AG09309 (cell line): ENCODE measurements around the gene R3HCC1L.

Source experiments
- DNase-seq: peaks from one replicate; pipeline ENCODE4 v3.0.0-alpha.2; 2010; ENCODE audit warnings: low read depth
- H3K4me3 ChIP-seq: 2 replicates; pipeline ENCODE4 v1.5.1; 2011; ENCODE audit warnings: mild to moderate bottlenecking, low read depth, low read length, moderate library complexity; ENCODE audit not compliant: control insufficient read depth
- TF ChIP-seq, protein P1 (sequence below): IDR thresholded peaks from 2 replicates; pipeline ENCODE4 v1.5.1; 2011; ENCODE audit warnings: mild to moderate bottlenecking, low read depth, low read length, inconsistent platforms; ENCODE audit not compliant: insufficient read depth, control insufficient read depth; ENCODE audit errors: missing control alignments

R3HCC1L gene

DNA sequence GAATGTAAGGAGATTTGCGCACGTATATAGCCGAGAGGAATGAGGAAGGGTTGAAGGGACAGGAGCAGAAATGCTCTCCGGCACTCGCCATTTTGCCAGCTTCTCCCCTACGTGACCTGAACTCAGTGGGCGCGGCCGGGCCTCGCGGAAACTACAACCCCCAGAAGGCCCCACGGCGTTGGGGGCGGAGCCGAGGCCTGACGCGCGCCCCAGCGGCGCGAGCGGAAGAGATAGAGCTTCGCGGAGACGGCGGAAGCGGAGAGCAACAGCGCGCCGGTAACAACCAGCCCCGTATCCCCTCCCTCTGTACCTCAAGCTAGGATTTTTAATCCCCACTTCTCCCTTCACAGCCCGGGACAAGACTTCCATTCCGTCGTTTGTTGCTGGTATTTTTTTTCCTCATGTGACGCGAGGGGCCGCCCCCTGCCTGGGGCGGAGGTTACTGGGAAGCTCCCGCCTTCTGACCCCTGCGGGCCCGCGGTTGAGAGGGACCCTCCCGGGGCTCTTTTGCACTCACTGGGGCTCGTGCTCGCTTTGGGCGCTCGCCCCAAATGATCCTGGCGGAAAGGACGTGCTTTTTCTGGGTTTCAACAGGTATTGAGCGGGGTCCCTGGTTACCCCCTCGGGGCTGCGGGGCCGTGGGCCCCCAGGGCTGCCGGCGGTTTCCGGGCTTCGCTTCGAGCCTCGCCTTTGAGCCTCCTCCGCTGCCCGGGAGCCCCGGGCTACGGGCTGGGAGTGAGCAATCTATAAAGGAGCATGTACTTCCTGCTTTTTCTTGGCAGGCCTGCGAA lies at the start of gene R3HCC1L:
Gene R3HCC1L (plus strand): TSS at position 227 of the 791 bp plus-strand sequence. CDS start 73,458 bp downstream, outside the sequence.
- TF ChIP-seq, protein P1, sequence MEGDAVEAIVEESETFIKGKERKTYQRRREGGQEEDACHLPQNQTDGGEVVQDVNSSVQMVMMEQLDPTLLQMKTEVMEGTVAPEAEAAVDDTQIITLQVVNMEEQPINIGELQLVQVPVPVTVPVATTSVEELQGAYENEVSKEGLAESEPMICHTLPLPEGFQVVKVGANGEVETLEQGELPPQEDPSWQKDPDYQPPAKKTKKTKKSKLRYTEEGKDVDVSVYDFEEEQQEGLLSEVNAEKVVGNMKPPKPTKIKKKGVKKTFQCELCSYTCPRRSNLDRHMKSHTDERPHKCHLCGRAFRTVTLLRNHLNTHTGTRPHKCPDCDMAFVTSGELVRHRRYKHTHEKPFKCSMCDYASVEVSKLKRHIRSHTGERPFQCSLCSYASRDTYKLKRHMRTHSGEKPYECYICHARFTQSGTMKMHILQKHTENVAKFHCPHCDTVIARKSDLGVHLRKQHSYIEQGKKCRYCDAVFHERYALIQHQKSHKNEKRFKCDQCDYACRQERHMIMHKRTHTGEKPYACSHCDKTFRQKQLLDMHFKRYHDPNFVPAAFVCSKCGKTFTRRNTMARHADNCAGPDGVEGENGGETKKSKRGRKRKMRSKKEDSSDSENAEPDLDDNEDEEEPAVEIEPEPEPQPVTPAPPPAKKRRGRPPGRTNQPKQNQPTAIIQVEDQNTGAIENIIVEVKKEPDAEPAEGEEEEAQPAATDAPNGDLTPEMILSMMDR, result no peak
- peak within 1 kb of the TSS; percentile 68 for H3K4me3 ChIP-seq
- DNase-seq, result peak; percentile 43

DNA sequence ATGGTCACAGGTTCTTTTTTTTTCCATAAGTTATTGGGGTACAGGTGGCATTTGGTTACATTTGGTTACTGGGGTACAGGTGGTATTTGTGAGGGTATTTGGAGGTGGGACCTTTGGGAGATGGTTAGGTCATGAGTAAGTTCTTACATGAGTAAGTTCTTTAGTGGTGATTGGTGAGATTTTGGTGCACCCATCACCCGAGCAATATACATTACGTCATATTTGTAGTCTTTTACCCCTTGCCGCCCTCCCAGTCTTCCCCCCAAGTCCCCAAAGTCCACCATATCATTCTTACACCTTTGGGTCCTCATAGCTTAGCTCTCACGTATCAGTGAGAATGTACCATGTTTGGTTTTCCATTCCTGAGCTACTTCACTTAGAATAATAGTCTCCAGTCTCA lies 49.2 kb upstream of the R3HCC1L start:
- TF ChIP-seq, protein P1, result no peak
- DNase-seq, result no peak
- H3K4me3 ChIP-seq, result no peak overlapping the region

DNA sequence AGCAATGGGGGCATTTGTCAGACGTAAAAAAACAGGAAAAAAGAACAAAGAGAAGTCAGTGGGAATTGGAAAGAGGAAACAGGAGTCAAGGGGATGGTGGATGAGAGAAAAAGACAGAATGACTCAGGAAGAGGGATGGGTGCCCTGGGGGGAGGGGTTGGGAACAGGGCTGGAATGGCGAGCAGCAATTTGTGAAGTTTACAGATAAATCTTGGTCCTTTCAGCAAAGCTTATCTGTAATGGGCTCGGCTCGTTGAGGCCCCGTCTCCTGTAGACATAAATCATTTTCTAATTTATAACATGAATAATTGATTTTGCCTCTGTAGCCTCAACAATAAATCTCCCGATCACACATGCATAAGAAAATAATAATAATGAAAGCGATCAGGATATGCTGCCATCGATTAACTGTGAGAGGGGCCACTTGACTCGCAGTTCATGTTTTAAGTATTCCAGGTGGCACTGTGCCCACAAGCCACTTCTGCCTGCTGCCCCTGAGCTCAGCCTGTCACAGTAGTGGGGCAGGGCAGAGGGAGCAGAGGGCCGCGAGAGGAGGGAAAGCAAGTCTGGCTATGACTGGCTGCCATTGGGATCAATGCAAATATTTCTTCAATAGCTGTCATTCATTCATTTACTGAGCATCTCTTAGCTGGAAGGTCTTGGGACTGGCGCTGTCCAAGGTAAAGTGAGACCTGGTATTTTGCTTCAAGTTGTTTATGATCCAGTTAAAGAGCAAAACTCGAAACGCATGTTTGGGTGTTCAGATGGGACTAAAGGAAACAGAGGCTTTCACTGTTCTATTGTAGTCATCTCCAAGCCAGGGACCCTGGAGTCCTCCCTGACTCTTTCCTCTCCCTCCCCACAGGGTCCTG lies 47.4 kb upstream of the R3HCC1L start:
- H3K4me3 ChIP-seq, result no peak overlapping the region
- no peak for DNase-seq
- TF ChIP-seq, protein P1, result no peak

DNA sequence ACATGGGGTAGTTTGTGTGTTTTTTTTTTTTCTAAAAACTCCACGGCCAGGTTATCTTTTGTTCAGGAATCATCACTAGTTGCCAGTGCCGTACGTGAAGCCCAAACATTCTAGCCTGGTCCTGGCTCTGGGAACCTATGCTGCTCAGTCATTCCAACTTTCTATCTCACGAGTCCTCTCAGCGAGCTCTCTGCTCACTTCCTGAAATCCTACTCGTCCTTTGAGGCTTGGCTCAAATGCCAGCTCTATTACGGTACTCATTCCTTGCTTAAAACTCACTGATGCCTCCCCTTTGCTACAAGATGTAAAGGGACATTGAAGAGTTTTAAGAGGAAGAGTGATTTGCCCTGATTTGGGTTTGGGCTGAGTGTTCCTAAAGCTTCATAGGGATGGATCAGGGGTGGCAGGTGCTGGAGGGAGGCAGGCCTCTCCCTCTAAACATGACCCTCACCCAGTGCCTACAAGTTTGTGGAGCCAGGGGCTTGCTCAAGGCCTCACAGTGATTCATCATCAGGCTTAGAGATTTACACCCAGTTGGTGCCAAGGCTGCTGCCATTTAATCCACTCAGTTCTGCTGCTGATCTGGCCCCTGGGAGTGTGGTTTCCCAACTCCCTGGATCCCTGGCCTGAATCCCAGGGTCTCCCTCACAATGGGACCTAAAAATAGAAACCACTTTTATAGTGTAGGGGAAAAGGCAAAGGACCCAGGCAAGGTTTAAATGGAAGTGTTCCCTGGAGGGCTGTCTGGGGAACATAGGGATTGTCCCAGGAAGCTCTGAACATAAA lies 46.1 kb upstream of the R3HCC1L start:
- peak; percentile 7 for DNase-seq
- no peak overlapping the region for H3K4me3 ChIP-seq
- TF ChIP-seq, protein P1, result no peak

DNA sequence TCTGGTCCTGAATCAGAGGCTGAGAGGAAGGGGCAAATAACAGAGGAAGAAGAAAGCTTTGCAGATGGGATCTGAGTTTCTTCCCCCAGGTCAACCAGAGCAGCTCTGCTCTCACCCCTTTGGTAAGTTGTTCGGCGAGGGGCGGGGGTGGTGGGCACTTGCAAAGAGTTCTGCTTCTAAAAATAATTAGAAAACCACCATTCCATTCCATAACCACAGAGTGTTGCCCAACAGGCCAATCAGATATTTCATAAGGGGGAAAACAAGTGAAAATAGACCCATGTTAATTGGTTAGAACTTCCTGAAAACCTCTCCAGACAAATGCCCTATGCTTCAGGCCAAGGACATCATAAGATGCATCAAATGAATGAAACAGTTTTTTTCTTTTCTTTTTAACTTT lies 43.6 kb upstream of the R3HCC1L start:
- no peak overlapping the region for H3K4me3 ChIP-seq
- no peak for DNase-seq
- TF ChIP-seq, protein P1, result no peak

DNA sequence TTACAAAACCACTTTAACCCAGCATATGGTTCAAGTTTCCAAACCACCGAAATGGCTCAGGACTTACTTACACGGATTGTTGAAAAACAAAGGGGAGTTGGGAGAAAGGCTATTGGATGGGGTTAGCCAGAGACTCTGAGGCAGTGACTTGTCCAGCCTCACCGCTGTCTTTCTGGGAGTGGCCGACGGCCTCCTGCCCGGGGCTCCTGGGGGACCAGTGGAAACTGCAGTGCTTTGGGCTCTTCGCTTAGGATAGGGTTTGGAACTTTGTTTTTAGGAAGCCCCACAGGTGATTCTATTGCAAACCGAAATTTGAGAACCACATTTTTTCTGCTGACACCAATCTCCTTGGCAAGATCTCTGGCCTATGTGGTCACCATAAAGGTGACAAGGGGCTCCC lies 38.1 kb upstream of the R3HCC1L start:
- TF ChIP-seq, protein P1, result no peak
- no peak for DNase-seq
- no peak overlapping the region for H3K4me3 ChIP-seq
